Duodenal mucosa (tissue), 2 donors: ENCODE measurements around the gene TLE1.

Experiments
- H3K27ac ChIP-seq: one replicate; pipeline ENCODE4 v1.7.0; 2013; ENCODE audit warnings: low read depth, low read length
- H3K27me3 ChIP-seq, 2 donors: one replicate each; pipeline ENCODE4 v1.7.0; 2013; ENCODE audit warnings: low read length in 2 of 2, control low read depth in 1 of 2; ENCODE audit not compliant: insufficient read depth in 2 of 2, control insufficient read depth in 1 of 2
- H3K36me3 ChIP-seq, 2 donors: one replicate each; pipeline ENCODE4 v1.7.0; 2013; ENCODE audit warnings: low read length in 2 of 2, control low read depth in 1 of 2; ENCODE audit not compliant: insufficient read depth in 2 of 2, control insufficient read depth in 1 of 2
- H3K4me1 ChIP-seq, 2 donors: one replicate each; pipeline ENCODE4 v1.7.0; 2013; ENCODE audit warnings: low read length in 2 of 2, control low read depth in 1 of 2; ENCODE audit not compliant: insufficient read depth in 2 of 2, control insufficient read depth in 1 of 2
- H3K4me3 ChIP-seq, 2 donors: one replicate each; pipeline ENCODE4 v1.7.0; 2013; ENCODE audit warnings: low read length in 2 of 2, low read depth in 1 of 2
- H3K9ac ChIP-seq, 2 donors: one replicate each; pipeline ENCODE4 v1.7.0; 2013; ENCODE audit warnings: low read length in 2 of 2, low read depth in 1 of 2
- H3K9me3 ChIP-seq, 2 donors: one replicate each; pipeline ENCODE4 v1.7.0; 2013; ENCODE audit warnings: low read length in 2 of 2, control low read depth in 1 of 2; ENCODE audit not compliant: control insufficient read depth in 1 of 2

The TLE1 gene

GRCh38 chr9:81635521-81636254, 53.7 kb downstream of the TLE1 start:
- no peak overlapping the region for H3K4me3 ChIP-seq
- no peak overlapping the region for H3K27ac ChIP-seq
- H3K9me3 ChIP-seq: no peaks in the 10 kb centered on the region
- H3K27me3 ChIP-seq: no peaks in the 10 kb centered on the region
- no peak overlapping the region for H3K9ac ChIP-seq
- peaks cover 0 to 4% of the 10 kb centered on the region in 2 donors for H3K36me3 ChIP-seq
- H3K4me1 ChIP-seq: peaks cover 0 to 12% of the 10 kb centered on the region in 2 donors

- H3K9me3 ChIP-seq: no peaks in the 10 kb centered on the region
- peaks cover 0 to 12% of the 10 kb centered on the region in 2 donors for H3K4me1 ChIP-seq
- peaks cover 0 to 4% of the 10 kb centered on the region in 2 donors for H3K36me3 ChIP-seq
- H3K9ac ChIP-seq: no peak overlapping the region
- H3K4me3 ChIP-seq: peak overlapping the region in 1 of 2 donors; percentile 7
- H3K27me3 ChIP-seq: no peaks in the 10 kb centered on the region
- no peak overlapping the region for H3K27ac ChIP-seq
These were observed 54.3 kb downstream of the TLE1 start for GRCh38 chr9:81634915-81635516.

GRCh38 chr9:81633952-81634854, 55.1 kb downstream of the TLE1 start:
- peaks cover 0 to 4% of the 10 kb centered on the region in 2 donors for H3K36me3 ChIP-seq
- H3K27me3 ChIP-seq: no peaks in the 10 kb centered on the region
- H3K27ac ChIP-seq: no peak overlapping the region
- no peak overlapping the region for H3K9ac ChIP-seq
- peaks cover 0 to 12% of the 10 kb centered on the region in 2 donors for H3K4me1 ChIP-seq
- H3K9me3 ChIP-seq: no peaks in the 10 kb centered on the region
- no peak overlapping the region for H3K4me3 ChIP-seq

GRCh38 chr9:81632599-81632998, 56.7 kb downstream of the TLE1 start:
- H3K9ac ChIP-seq: no peak overlapping the region
- no peaks in the 10 kb centered on the region for H3K27me3 ChIP-seq
- no peak overlapping the region for H3K27ac ChIP-seq

GRCh38 chr9:81631218-81631745, 58.1 kb downstream of the TLE1 start:
- Histone ChIP-seq H3K27ac (no peak overlapping the region), H3K9ac (no peak overlapping the region), H3K9me3 (no peaks in the 10 kb centered on the region), H3K36me3 (no peaks in the 10 kb centered on the region), H3K4me3 (no peak overlapping the region), H3K27me3 (no peaks in the 10 kb centered on the region), H3K4me1 (peaks cover 0 to 12% of the 10 kb centered on the region in 2 donors)

More at GRCh38 chr9:81632599-81632998, 56.7 kb downstream of the TLE1 start:
- H3K4me1 ChIP-seq: peaks cover 0 to 12% of the 10 kb centered on the region in 2 donors
- no peaks in the 10 kb centered on the region for H3K36me3 ChIP-seq
- no peaks in the 10 kb centered on the region for H3K9me3 ChIP-seq
- H3K4me3 ChIP-seq: no peak overlapping the region

- peaks cover 0 to 3% of the 10 kb centered on the region in 2 donors for H3K4me1 ChIP-seq
- no peak overlapping the region for H3K4me3 ChIP-seq
- no peaks in the 10 kb centered on the region for H3K36me3 ChIP-seq
- H3K27me3 ChIP-seq: no peaks in the 10 kb centered on the region
- H3K27ac ChIP-seq: no peak overlapping the region
- H3K9ac ChIP-seq: no peak overlapping the region
- no peaks in the 10 kb centered on the region for H3K9me3 ChIP-seq
These were observed 59.9 kb downstream of the TLE1 start for GRCh38 chr9:81629440-81629839.

- H3K9me3 ChIP-seq: no peaks in the 10 kb centered on the region
- H3K27me3 ChIP-seq: no peaks in the 10 kb centered on the region
- no peak overlapping the region for H3K27ac ChIP-seq
- H3K9ac ChIP-seq: no peak overlapping the region
- no peak overlapping the region for H3K4me3 ChIP-seq
- H3K36me3 ChIP-seq: no peaks in the 10 kb centered on the region
- H3K4me1 ChIP-seq: no peaks in the 10 kb centered on the region
These were observed 60.5 kb downstream of the TLE1 start for GRCh38 chr9:81628897-81629296.

- no peak overlapping the region for H3K4me3 ChIP-seq
- no peaks in the 10 kb centered on the region for H3K36me3 ChIP-seq
- H3K4me1 ChIP-seq: no peaks in the 10 kb centered on the region
- H3K9me3 ChIP-seq: no peaks in the 10 kb centered on the region
- no peak overlapping the region for H3K9ac ChIP-seq
- H3K27me3 ChIP-seq: no peaks in the 10 kb centered on the region
- no peak overlapping the region for H3K27ac ChIP-seq
These were observed 61.9 kb downstream of the TLE1 start for GRCh38 chr9:81627481-81627880.

GRCh38 chr9:81626511-81626910, 62.8 kb downstream of the TLE1 start:
- Histone ChIP-seq H3K9me3 (no peaks in the 10 kb centered on the region), H3K36me3 (no peaks in the 10 kb centered on the region), H3K4me3 (no peak overlapping the region), H3K27ac (no peak overlapping the region), H3K4me1 (no peaks in the 10 kb centered on the region), H3K27me3 (no peaks in the 10 kb centered on the region), H3K9ac (no peak overlapping the region)

- Histone ChIP-seq H3K4me1 (no peaks in the 10 kb centered on the region), H3K9me3 (no peaks in the 10 kb centered on the region), H3K9ac (no peak overlapping the region), H3K36me3 (no peaks in the 10 kb centered on the region), H3K27ac (no peak overlapping the region), H3K27me3 (no peaks in the 10 kb centered on the region), H3K4me3 (no peak overlapping the region)
These were observed 63.4 kb downstream of the TLE1 start for GRCh38 chr9:81625969-81626368.
